ENCODE results near the gene NLRX1.
"Not testable (repeated sequence)": the region's sequence is repeated elsewhere in the genome, so short reads cannot be mapped to it uniquely, and the experiment has no call there.

Gene NLRX1

GRCh38 chr11:119168471-119169281 is at the start of gene NLRX1:
TSS of gene NLRX1 (plus strand) at chr11:119168725. CDS start at chr11:119171404, 2,679 bp downstream.
- Mint-ChIP-seq H3K27me3 (no peaks in the 10 kb centered on the region), H3K9me3 (no peaks in the 10 kb centered on the region), H3K4me1 (peaks cover 10% of the 10 kb centered on the region), H3K27ac (peak within 1 kb of the TSS; percentile 88), H3K4me3 (peak within 1 kb of the TSS; percentile 89), H3K36me3 (ENCODE audit: low read depth) (no peaks in the 10 kb centered on the region)
- ATAC-seq (peak; percentile 90), DNase-seq (peak; percentile 88)

- Mint-ChIP-seq H3K27me3 (no peaks in the 10 kb centered on the region), H3K36me3 (ENCODE audit: low read depth) (peaks cover 29% of the 10 kb centered on the region), H3K27ac (no peak overlapping the region), H3K9me3 (no peaks in the 10 kb centered on the region), H3K4me3 (no peak overlapping the region), H3K4me1 (peaks cover 38% of the 10 kb centered on the region)
- no peak for DNase-seq
- no peak for ATAC-seq
Measured at GRCh38 chr11:119118946-119119345, 49.6 kb upstream of the NLRX1 start.

GRCh38 chr11:119120639-119121007 is 47.9 kb upstream of the NLRX1 start:
- peak overlapping the region; percentile 82 for H3K27ac Mint-ChIP-seq
- no peaks in the 10 kb centered on the region for H3K9me3 Mint-ChIP-seq
- H3K36me3 Mint-ChIP-seq (ENCODE audit: low read depth), result peaks cover 28% of the 10 kb centered on the region

GRCh38 chr11:119121008-119121810 is 47.3 kb upstream of the NLRX1 start, which contains the start of gene HINFP:
TSS of gene HINFP (plus strand) at chr11:119121580. CDS start at chr11:119126945, 5,365 bp downstream.
- H3K4me3 Mint-ChIP-seq, result peak within 1 kb of the TSS; percentile 93
- H3K36me3 Mint-ChIP-seq (ENCODE audit: low read depth), result peaks cover 22% of the 10 kb centered on the region
- peak within 1 kb of the TSS; percentile 82 for H3K27ac Mint-ChIP-seq
- ATAC-seq (peak; percentile 97), DNase-seq (peak; percentile 100)
- no peaks in the 10 kb centered on the region for H3K27me3 Mint-ChIP-seq
- no peaks in the 10 kb centered on the region for H3K9me3 Mint-ChIP-seq
- peaks cover 26% of the 10 kb centered on the region for H3K4me1 Mint-ChIP-seq

More at GRCh38 chr11:119120639-119121007, 47.9 kb upstream of the NLRX1 start:
- H3K4me1 Mint-ChIP-seq, result peaks cover 30% of the 10 kb centered on the region
- H3K27me3 Mint-ChIP-seq, result no peaks in the 10 kb centered on the region
- no peak for ATAC-seq
- H3K4me3 Mint-ChIP-seq, result peak overlapping the region; percentile 93
- no peak for DNase-seq

- no peak for DNase-seq
- peaks cover 29% of the 10 kb centered on the region for H3K4me1 Mint-ChIP-seq
- H3K4me3 Mint-ChIP-seq, result peak overlapping the region; percentile 93
- no peak for ATAC-seq
- H3K36me3 Mint-ChIP-seq (ENCODE audit: low read depth), result peaks cover 22% of the 10 kb centered on the region
- H3K27me3 Mint-ChIP-seq, result no peaks in the 10 kb centered on the region
- H3K9me3 Mint-ChIP-seq, result no peaks in the 10 kb centered on the region
- peak overlapping the region; percentile 82 for H3K27ac Mint-ChIP-seq
Measured at GRCh38 chr11:119121811-119122124, 46.8 kb upstream of the NLRX1 start.

- Mint-ChIP-seq H3K4me3 (no peak overlapping the region), H3K27ac (no peak overlapping the region), H3K9me3 (no peaks in the 10 kb centered on the region), H3K27me3 (no peaks in the 10 kb centered on the region), H3K4me1 (peaks cover 34% of the 10 kb centered on the region), H3K36me3 (ENCODE audit: low read depth) (peaks cover 27% of the 10 kb centered on the region)
- ATAC-seq (no peak), DNase-seq (no peak)
Measured at GRCh38 chr11:119125821-119126220, 42.7 kb upstream of the NLRX1 start.

GRCh38 chr11:119126675-119127268 is 41.8 kb upstream of the NLRX1 start:
- H3K27me3 Mint-ChIP-seq, result no peaks in the 10 kb centered on the region
- DNase-seq, result no peak
- no peaks in the 10 kb centered on the region for H3K9me3 Mint-ChIP-seq
- peak overlapping the region; percentile 79 for H3K27ac Mint-ChIP-seq
- H3K4me3 Mint-ChIP-seq, result no peak overlapping the region
- peaks cover 34% of the 10 kb centered on the region for H3K36me3 Mint-ChIP-seq (ENCODE audit: low read depth)
- H3K4me1 Mint-ChIP-seq, result peaks cover 31% of the 10 kb centered on the region
- ATAC-seq, result no peak

GRCh38 chr11:119130662-119131061 is 37.9 kb upstream of the NLRX1 start:
- Mint-ChIP-seq H3K4me1 (peaks cover 16% of the 10 kb centered on the region), H3K27ac (no peak overlapping the region), H3K9me3 (no peaks in the 10 kb centered on the region), H3K36me3 (ENCODE audit: low read depth) (peaks cover 43% of the 10 kb centered on the region), H3K27me3 (no peaks in the 10 kb centered on the region), H3K4me3 (no peak overlapping the region)
- ATAC-seq, result no peak
- no peak for DNase-seq

- ATAC-seq (no peak), DNase-seq (no peak)
- peaks cover 35% of the 10 kb centered on the region for H3K36me3 Mint-ChIP-seq (ENCODE audit: low read depth)
- H3K9me3 Mint-ChIP-seq, result no peaks in the 10 kb centered on the region
- H3K27me3 Mint-ChIP-seq, result peaks cover 4% of the 10 kb centered on the region
- H3K27ac Mint-ChIP-seq, result no peak overlapping the region
- peaks cover 7% of the 10 kb centered on the region for H3K4me1 Mint-ChIP-seq
- H3K4me3 Mint-ChIP-seq, result no peak overlapping the region
Measured at GRCh38 chr11:119134389-119134978, 34.0 kb upstream of the NLRX1 start.

GRCh38 chr11:119139276-119139675 is 29.2 kb upstream of the NLRX1 start:
- H3K36me3 Mint-ChIP-seq (ENCODE audit: low read depth); H3K4me1 Mint-ChIP-seq; H3K4me3 Mint-ChIP-seq; DNase-seq; H3K27ac Mint-ChIP-seq; H3K9me3 Mint-ChIP-seq; ATAC-seq: not testable (repeated sequence)
- H3K27me3 Mint-ChIP-seq, result peaks cover 11% of the 10 kb centered on the region

- Mint-ChIP-seq H3K4me3 (no peak overlapping the region), H3K4me1 (peaks cover 11% of the 10 kb centered on the region), H3K36me3 (ENCODE audit: low read depth) (no peaks in the 10 kb centered on the region), H3K27ac (no peak overlapping the region), H3K9me3 (no peaks in the 10 kb centered on the region), H3K27me3 (peaks cover 36% of the 10 kb centered on the region)
- ATAC-seq, result no peak
- DNase-seq, result peak; percentile 30
Measured at GRCh38 chr11:119144825-119145486, 23.6 kb upstream of the NLRX1 start.

GRCh38 chr11:119145551-119145950 is 23.0 kb upstream of the NLRX1 start:
- Mint-ChIP-seq H3K4me3 (no peak overlapping the region), H3K27ac (no peak overlapping the region), H3K4me1 (peaks cover 11% of the 10 kb centered on the region), H3K36me3 (ENCODE audit: low read depth) (no peaks in the 10 kb centered on the region), H3K9me3 (no peaks in the 10 kb centered on the region), H3K27me3 (peaks cover 40% of the 10 kb centered on the region)
- DNase-seq, result no peak
- ATAC-seq, result no peak

GRCh38 chr11:119147604-119148333 is 20.8 kb upstream of the NLRX1 start:
- peaks cover 13% of the 10 kb centered on the region for H3K4me1 Mint-ChIP-seq
- no peaks in the 10 kb centered on the region for H3K36me3 Mint-ChIP-seq (ENCODE audit: low read depth)
- H3K27ac Mint-ChIP-seq, result no peak overlapping the region
- DNase-seq, result no peak
- H3K27me3 Mint-ChIP-seq, result peaks cover 42% of the 10 kb centered on the region
- ATAC-seq, result no peak
- H3K4me3 Mint-ChIP-seq, result peak overlapping the region; percentile 66
- H3K9me3 Mint-ChIP-seq, result no peaks in the 10 kb centered on the region

All from activated naive CD8-positive, alpha-beta T cell treated with anti-CD3 and anti-CD28 coated beads, Interleukin-2, amount 50 U/mL, for 24 hours (primary cell).